Neuron (in vitro differentiated cells): ENCODE data around the gene ARID5B.

ENCODE experiments used
- H2AFZ ChIP-seq: one replicate; pipeline ENCODE4 v1.6.1; 2013; ENCODE audit warnings: low read depth, mild to moderate bottlenecking, inconsistent platforms, low read length, moderate library complexity
- H3K27me3 ChIP-seq: one replicate; pipeline ENCODE4 v1.6.1; 2013; ENCODE audit warnings: low read length; ENCODE audit not compliant: insufficient read depth
- H3K36me3 ChIP-seq: one replicate; pipeline ENCODE4 v1.6.1; 2013; ENCODE audit warnings: low read length; ENCODE audit not compliant: insufficient read depth
- H3K4me1 ChIP-seq: one replicate; pipeline ENCODE4 v1.6.1; 2013; ENCODE audit warnings: low read length; ENCODE audit not compliant: insufficient read depth
- H3K4me3 ChIP-seq: 2 replicates; pipeline ENCODE4 v1.5.1; 2013; ENCODE audit warnings: mild to moderate bottlenecking, low read length, moderate library complexity
- H3K9me3 ChIP-seq: one replicate; pipeline ENCODE4 v1.6.1; 2013; ENCODE audit warnings: low read length

The ARID5B gene

DNA sequence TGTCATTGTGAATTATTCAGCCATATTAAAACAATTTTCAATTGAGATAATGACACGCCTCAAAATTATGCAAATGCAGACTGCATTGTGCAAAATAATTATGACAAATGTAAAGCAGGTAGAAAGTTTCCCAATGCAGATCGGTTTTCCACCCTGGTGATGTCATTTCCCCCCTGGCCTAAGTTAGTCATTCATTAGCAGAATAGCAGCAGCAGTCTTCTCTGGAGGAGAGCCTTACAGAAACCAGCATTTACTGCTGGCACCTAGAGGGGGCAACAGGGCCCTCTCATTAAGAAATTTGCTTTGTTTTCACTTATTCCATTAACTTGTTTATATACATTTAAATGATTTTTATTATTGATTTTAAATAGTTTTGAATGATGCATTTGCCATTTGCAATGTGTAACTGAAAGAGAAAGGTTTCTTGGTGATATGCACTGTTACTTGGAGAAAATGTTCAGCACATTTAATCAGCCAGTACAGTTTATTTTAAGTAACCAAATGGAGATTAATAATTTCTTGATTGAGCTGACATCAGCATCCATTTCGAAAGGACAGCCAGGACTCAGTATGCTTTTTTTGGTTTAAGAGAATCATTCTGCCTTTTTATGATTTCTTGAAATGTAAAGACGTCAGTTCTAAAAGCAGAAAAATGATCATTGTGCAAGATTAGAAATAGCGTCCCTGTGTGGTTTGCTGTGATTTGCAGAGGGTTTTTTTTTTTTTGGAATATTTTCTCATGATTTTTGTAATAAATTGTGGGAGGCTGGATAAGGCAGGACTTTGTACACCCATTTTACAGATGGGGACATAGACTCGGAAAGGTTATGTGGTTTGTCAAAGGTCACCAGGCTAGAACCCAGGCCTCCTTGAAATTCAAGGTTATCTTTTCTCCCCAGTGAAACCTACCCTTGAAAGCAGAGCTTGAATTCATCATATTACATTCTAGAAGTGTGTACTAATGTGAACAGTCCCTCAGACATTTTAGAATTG lies 3.5 kb downstream of the ARID5B start:
- Histone ChIP-seq H2AFZ (no peak overlapping the region), H3K4me3 (peak overlapping the region; percentile 20), H3K9me3 (no peaks in the 10 kb centered on the region), H3K27me3 (no peaks in the 10 kb centered on the region), H3K4me1 (peaks cover 18% of the 10 kb centered on the region), H3K36me3 (no peaks in the 10 kb centered on the region)

DNA sequence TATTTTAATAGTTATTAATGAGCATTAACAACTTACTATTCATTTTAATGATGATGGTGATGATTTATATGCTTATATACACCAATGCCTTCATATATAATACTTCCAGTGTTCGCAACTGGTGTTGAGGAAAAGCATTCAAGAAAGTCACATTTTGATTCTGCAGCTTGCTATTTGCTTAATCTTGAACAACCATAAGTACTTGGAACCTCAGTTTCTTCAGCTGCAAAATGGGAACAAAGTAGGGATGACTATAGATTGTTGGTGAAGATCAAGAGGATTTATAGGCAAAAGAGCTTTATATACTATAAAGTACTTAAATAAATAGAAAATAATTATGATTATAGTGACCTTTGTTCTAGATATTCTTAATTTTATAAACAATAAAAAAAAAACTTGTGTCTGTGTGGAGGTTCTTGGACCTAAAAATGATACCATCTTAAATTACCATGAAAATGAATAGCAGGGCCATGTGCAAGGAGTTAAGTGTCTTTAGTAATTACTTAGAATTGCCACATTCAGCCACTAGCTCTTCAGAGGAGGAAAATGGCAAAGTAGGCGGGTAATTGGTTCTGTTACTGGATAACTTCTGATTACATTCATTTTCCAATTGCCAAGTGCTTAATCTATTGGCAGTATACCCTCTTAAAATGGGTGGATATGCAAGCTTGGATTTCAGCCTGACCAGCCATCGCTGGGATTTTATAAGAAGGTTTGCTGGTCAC lies 4.5 kb downstream of the ARID5B start:
- H3K4me1 ChIP-seq: peaks cover 15% of the 10 kb centered on the region
- H3K36me3 ChIP-seq: no peaks in the 10 kb centered on the region
- no peak overlapping the region for H3K4me3 ChIP-seq
- H2AFZ ChIP-seq: no peak overlapping the region
- no peaks in the 10 kb centered on the region for H3K9me3 ChIP-seq
- no peaks in the 10 kb centered on the region for H3K27me3 ChIP-seq

DNA sequence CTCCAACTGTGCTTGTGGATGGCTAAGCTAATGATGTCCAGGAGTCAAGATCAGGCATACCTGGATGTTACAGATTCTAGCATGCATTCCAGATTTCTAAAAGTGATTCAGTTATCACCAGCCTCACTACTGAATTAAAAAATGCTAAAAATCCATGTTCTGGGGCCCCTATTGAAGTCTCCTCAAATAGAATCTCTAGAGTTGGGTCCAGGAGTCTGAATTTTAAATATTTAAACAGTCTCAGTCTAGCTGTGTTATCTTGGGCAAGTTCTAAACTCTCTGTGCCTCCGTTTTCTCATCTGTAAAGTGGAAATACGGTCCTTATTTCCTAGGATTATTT lies 5.0 kb downstream of the ARID5B start:
- H3K27me3 ChIP-seq: no peaks in the 10 kb centered on the region
- no peak overlapping the region for H3K4me3 ChIP-seq
- no peaks in the 10 kb centered on the region for H3K9me3 ChIP-seq
- peaks cover 16% of the 10 kb centered on the region for H3K4me1 ChIP-seq
- H3K36me3 ChIP-seq: no peaks in the 10 kb centered on the region
- H2AFZ ChIP-seq: no peak overlapping the region

GRCh38 chr10:61907011-61907410 lies 5.5 kb downstream of the ARID5B start:
- H3K27me3 ChIP-seq: no peaks in the 10 kb centered on the region
- no peak overlapping the region for H3K4me3 ChIP-seq
- H3K4me1 ChIP-seq: peaks cover 20% of the 10 kb centered on the region
- no peaks in the 10 kb centered on the region for H3K36me3 ChIP-seq
- H3K9me3 ChIP-seq: no peaks in the 10 kb centered on the region
- H2AFZ ChIP-seq: no peak overlapping the region

DNA sequence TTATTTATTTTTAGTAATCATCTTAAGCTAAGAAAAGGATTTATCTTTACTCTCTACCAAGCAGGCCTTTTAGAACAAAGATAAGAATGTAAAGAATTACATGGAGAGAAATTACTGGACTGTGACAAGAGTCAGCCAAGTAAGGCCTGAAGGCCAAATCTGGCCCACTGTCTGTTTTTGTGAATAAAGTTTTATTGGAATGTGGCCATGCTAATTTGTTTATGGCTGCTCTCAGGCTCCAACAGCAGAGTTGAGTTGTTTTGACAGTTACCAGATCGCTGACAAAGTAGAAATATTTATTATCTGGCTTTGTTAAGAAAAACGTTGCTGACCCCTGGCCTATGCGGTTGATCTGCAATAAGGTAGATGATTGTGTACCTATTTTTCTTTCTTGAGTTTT lies 6.1 kb downstream of the ARID5B start:
- no peaks in the 10 kb centered on the region for H3K36me3 ChIP-seq
- H2AFZ ChIP-seq: no peak overlapping the region
- peaks cover 19% of the 10 kb centered on the region for H3K4me1 ChIP-seq
- no peaks in the 10 kb centered on the region for H3K9me3 ChIP-seq
- no peaks in the 10 kb centered on the region for H3K27me3 ChIP-seq
- no peak overlapping the region for H3K4me3 ChIP-seq

DNA sequence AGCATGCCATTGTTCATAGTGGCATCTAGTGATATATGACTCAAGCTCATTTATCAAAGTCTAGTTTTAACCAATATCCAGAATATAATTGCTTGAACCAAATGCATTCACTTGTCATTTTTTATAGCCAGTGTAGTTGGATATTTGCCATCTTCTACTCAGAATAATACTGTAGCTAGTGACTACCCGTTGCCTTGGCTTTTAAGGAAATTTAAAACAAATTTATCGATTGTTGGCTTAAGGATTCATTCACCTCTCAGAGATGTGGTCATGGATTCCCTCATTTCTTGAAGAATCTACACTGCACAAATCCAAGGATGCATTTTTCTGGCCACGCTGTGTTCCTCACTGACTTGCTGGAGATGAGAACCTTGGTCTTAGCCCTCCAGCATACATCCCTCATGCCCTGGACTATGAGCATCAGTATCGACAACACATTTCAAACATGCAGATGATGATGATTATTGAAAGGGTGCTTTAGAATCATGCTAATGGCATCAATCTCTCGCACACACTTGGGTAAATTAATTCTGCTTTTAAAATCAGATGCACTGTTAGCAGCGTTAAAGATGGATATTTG lies 8.8 kb downstream of the ARID5B start:
- H3K36me3 ChIP-seq: no peaks in the 10 kb centered on the region
- H3K4me1 ChIP-seq: peaks cover 5% of the 10 kb centered on the region
- H3K4me3 ChIP-seq: no peak overlapping the region
- H3K27me3 ChIP-seq: no peaks in the 10 kb centered on the region
- no peak overlapping the region for H2AFZ ChIP-seq
- peaks cover 2% of the 10 kb centered on the region for H3K9me3 ChIP-seq

DNA sequence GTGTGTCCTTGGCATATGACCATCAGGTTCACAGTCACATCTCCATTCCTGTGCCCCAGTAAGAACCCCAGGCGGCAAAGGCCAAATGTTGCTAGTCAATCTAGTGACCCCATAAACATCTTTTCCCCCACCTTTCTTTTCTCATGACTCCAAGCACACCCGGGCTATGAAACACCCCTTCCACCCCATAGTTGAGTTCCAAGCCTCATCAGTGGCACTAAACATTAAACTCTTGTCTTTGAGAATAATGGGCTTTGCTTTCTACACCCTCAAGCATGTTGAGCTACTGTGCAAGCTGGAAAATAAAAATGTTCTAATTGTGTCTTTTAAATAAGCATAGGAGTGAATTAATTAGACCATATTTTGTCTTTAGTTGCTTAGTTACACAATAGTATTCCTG lies 9.4 kb downstream of the ARID5B start:
- H3K36me3 ChIP-seq: no peaks in the 10 kb centered on the region
- H3K27me3 ChIP-seq: no peaks in the 10 kb centered on the region
- no peak overlapping the region for H2AFZ ChIP-seq
- peaks cover 5% of the 10 kb centered on the region for H3K4me1 ChIP-seq
- H3K9me3 ChIP-seq: peaks cover 2% of the 10 kb centered on the region
- H3K4me3 ChIP-seq: no peak overlapping the region

DNA sequence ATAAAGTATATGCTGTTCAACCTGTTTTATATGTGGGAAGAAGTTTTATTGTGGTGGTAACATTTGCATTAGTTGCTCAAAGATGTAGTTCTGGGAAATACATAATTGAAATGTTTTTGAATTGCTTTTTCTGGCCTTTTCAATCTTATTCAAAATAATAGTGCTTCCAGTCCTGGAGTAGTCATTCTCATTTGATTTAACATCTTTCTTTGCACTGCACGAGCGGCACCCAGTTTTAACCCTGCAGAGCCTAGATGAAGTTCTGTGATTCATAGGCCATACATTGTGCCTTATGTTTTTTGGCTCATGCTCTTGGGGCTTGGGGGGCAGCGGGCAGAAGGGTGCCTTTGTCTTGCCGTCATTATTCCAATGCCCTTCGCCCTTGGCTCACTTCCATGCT lies 9.9 kb downstream of the ARID5B start:
- no peak overlapping the region for H2AFZ ChIP-seq
- H3K27me3 ChIP-seq: no peaks in the 10 kb centered on the region
- no peaks in the 10 kb centered on the region for H3K36me3 ChIP-seq
- H3K4me1 ChIP-seq: peaks cover 5% of the 10 kb centered on the region
- H3K9me3 ChIP-seq: peaks cover 2% of the 10 kb centered on the region
- H3K4me3 ChIP-seq: no peak overlapping the region

DNA sequence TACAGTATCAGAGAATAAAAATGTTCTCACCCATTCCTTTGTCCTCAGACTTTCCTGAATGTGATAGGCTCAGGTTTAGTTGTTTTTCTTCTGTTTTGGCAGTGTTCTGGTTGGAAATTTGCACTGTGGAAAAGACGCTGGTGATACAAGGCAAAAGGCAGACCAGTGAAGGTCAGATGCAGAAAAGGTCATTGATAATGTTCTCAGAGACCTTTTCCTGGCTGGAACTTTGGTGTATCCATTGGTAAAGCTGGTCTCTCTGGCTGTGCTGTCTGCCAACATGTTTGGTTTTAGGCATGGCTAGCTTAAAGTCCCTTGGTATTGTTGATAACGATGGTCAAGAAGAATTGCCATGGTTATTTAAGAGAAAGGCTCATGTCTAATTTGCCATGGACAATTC lies 11.5 kb downstream of the ARID5B start:
- H2AFZ ChIP-seq: no peak overlapping the region
- peaks cover 5% of the 10 kb centered on the region for H3K9me3 ChIP-seq
- no peaks in the 10 kb centered on the region for H3K27me3 ChIP-seq
- H3K4me3 ChIP-seq: no peak overlapping the region
- H3K36me3 ChIP-seq: no peaks in the 10 kb centered on the region
- peaks cover 5% of the 10 kb centered on the region for H3K4me1 ChIP-seq

GRCh38 chr10:61918140-61918539 lies 16.6 kb downstream of the ARID5B start:
- no peak overlapping the region for H2AFZ ChIP-seq
- peaks cover 7% of the 10 kb centered on the region for H3K4me1 ChIP-seq
- H3K9me3 ChIP-seq: peaks cover 5% of the 10 kb centered on the region
- H3K36me3 ChIP-seq: no peaks in the 10 kb centered on the region
- no peaks in the 10 kb centered on the region for H3K27me3 ChIP-seq
- no peak overlapping the region for H3K4me3 ChIP-seq

DNA sequence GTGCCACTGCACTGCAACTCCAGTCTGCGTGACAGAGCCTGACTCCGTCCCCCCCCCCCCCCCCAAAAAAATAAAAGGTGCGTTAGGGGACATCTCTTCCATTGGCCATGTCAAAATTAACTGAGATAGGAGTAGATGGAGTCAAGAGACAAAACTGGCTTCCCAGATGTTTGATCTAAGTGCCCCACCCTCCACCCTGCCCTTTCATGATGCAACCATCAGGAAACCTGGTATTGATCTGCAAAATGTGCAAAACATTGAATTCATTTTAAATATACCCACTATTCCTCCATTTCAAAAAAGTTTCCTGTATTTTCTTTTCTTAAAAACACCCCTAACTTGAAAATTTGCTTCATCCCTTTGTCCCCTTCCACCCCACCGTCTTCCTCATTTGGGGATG lies 17.5 kb downstream of the ARID5B start:
- Histone ChIP-seq H3K36me3 (no peaks in the 10 kb centered on the region), H3K9me3 (peaks cover 5% of the 10 kb centered on the region), H3K4me1 (peaks cover 7% of the 10 kb centered on the region), H3K4me3 (no peak overlapping the region), H2AFZ (no peak overlapping the region), H3K27me3 (no peaks in the 10 kb centered on the region)

DNA sequence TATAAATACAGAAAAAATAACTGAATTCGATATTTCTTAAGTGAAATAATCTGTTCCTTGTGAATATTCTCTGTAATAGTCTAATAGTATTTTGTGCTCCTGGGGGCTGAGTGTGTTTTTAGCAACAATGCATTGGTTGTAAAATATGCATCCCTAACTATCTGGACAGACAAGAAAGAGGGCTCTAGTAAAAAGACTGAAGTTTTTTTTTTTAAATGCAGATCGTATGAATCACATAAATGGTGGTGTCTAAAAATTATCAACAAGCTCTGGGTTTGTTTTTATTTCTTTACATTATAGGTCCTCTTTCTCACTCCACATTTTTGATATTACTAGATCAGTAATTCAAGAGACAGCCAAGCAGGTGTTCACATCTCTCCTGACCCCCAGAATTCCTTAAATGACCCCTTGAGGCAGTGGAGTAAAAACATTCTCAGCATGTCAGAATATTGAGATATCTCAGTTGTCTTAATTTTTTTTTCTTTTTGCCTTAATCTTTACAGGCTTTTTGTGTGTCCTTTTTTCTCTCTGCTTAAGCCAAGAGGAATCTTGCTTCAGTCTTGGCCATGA lies 18.2 kb downstream of the ARID5B start:
- no peaks in the 10 kb centered on the region for H3K27me3 ChIP-seq
- peaks cover 7% of the 10 kb centered on the region for H3K4me1 ChIP-seq
- H3K4me3 ChIP-seq: no peak overlapping the region
- H3K9me3 ChIP-seq: peaks cover 5% of the 10 kb centered on the region
- no peak overlapping the region for H2AFZ ChIP-seq
- H3K36me3 ChIP-seq: no peaks in the 10 kb centered on the region

DNA sequence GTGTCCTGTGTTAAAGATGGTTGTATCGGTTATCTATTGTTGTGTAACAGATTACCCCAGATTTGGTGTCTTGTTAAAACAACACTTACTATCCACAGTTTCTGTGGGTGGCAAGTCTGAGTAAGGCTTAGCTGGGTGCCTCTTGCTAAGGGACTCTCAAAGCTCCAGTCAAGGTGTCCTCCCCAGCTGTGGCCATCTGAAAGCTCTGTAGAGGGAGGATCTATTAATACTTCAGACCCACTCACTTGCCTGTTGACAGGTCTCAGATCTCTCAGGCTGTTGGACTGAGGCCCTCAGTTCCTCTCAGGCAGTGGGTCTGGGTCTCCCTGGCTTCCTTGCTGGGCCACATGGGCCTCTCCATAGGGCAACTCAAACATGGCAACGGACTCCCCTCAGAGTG lies 19.6 kb downstream of the ARID5B start:
- H3K4me1 ChIP-seq: peaks cover 7% of the 10 kb centered on the region
- peaks cover 3% of the 10 kb centered on the region for H3K9me3 ChIP-seq
- no peak overlapping the region for H3K4me3 ChIP-seq
- no peaks in the 10 kb centered on the region for H3K36me3 ChIP-seq
- H2AFZ ChIP-seq: no peak overlapping the region
- no peaks in the 10 kb centered on the region for H3K27me3 ChIP-seq
